Ectodermal cell (in vitro differentiated cells): ENCODE results near the gene TFAP2A.

Experiments
- H3K27ac ChIP-seq: 2 replicates; pipeline ENCODE4 v1.7.0; 2013; ENCODE audit warnings: mild to moderate bottlenecking, low read depth, low read length; ENCODE audit not compliant: insufficient read depth, poor library complexity, severe bottlenecking
- H3K27me3 ChIP-seq: 2 replicates; pipeline ENCODE4 v1.7.0; 2013; ENCODE audit warnings: mild to moderate bottlenecking, low read length; ENCODE audit not compliant: insufficient read depth, control insufficient read depth, poor library complexity, severe bottlenecking
- H3K36me3 ChIP-seq: one replicate; pipeline ENCODE4 v1.7.0; 2013; ENCODE audit warnings: low read length; ENCODE audit not compliant: control insufficient read depth, insufficient read depth
- H3K4me1 ChIP-seq: one replicate; pipeline ENCODE4 v1.7.0; 2013; ENCODE audit warnings: low read length; ENCODE audit not compliant: control insufficient read depth, insufficient read depth
- H3K4me3 ChIP-seq: 2 replicates; pipeline ENCODE4 v1.7.0; 2013; ENCODE audit warnings: low read depth, low read length, control low read depth; ENCODE audit not compliant: insufficient read depth
- H3K9me3 ChIP-seq: 2 replicates; pipeline ENCODE4 v1.7.0; 2013; ENCODE audit warnings: mild to moderate bottlenecking, low read length, moderate library complexity; ENCODE audit not compliant: control insufficient read depth
- WGBS, 2 experiments: methylation state at CpG; one replicate each; pipeline ENCODE4 v1.1.7; 2013; ENCODE audit warnings: missing lambda C conversion rate in 2 of 2; 5-methylcytosine and 5-hydroxymethylcytosine counted together

The TFAP2A gene

DNA sequence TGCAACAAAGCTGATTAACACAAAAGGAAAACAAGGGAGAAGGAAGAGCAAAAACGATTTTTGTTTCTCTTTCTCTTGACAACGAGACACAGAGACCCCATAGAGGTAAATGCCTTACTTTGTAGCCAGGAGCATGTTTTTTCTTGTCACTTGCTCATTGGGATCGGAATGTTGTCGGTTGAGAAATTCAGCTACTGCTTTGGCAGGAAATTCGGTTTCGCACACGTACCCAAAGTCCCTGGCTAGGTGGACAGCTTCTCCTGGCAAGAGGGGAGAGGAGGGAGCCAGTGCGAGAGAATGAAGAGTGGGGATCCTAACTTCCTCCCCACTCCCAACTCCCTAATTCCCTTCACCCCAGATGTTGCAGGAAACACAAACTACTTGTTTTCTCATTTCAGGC, 14.5 kb downstream of the TFAP2A start:
- peaks cover 9% of the 10 kb centered on the region for H3K4me1 ChIP-seq
- no peaks in the 10 kb centered on the region for H3K9me3 ChIP-seq
- no peak overlapping the region for H3K27ac ChIP-seq
- peaks cover 97% of the 10 kb centered on the region for H3K27me3 ChIP-seq
- WGBS, 2 experiments = 41 to 57% methylated on average over 8 of the region's 8 CpGs
- no peaks in the 10 kb centered on the region for H3K36me3 ChIP-seq
- H3K4me3 ChIP-seq = no peak overlapping the region

DNA sequence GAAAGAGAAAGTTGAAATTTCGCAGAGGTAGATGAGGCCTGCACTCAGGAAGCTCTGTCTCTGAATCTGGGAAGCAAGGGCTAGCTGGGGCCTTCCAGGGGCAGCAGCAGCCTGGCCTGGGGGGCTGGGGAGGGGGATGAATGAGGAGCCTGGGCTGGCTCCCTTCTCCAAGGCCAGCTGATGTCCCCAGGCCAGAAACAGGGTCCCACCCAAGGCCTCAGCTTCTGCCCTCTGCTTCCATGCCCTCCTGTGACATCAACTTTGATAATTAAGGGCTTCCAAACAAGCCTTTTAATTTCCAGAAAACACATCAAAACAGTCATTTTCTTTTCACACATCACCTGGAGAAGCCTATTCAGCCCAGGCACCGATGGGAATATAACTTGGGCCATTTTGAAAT, 15.4 kb downstream of the TFAP2A start:
- 74 to 80% methylated on average over 2 of the region's 2 CpGs for WGBS, 2 experiments
- H3K27ac ChIP-seq = no peak overlapping the region

DNA sequence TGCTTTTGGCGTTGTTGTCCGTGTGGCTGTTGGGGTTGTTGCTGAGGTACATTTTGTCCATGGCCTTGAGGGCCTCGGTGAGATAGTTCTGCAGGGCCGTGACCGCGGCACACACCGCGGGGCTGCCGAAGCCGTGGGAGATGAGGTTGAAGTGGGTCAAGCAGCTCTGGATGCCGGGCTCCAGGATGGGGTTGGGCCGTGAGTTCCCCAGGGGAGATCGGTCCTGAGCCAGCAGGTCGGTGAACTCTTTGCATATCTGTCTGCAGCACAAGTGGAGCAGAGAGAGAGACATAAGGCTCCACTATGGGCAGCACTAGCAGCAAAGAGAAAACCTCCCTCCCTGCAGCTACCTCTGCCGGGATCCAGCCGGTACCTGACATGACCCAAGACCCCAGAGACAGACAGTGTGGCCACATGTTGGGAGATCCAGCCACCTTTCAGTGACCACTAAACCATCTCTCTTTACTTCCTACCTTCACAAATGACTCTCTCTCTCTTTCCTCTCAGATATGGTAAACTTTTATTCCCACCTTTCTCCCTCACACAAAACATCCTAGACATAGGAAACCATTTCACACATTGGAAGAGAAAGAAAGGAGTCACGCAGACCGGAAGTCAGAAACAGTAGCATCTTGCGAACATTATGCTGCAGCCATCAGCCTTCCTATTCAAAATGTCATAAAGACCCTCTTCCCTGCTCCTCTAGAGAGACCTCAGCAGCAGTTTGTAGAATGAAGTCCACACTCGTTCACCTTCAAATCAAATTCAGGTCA, 16.2 kb downstream of the TFAP2A start:
- Histone ChIP-seq H3K36me3 (no peaks in the 10 kb centered on the region), H3K4me1 (peaks cover 14% of the 10 kb centered on the region), H3K9me3 (no peaks in the 10 kb centered on the region), H3K27me3 (peaks cover 100% of the 10 kb centered on the region), H3K27ac (no peak overlapping the region), H3K4me3 (no peak overlapping the region)
- WGBS, 2 experiments = 15% methylated on average over 20 of the region's 20 CpGs

More for the DNA sequence above, 15.4 kb downstream of the TFAP2A start:
- H3K4me3 ChIP-seq = no peak overlapping the region
- H3K36me3 ChIP-seq = no peaks in the 10 kb centered on the region
- peaks cover 97% of the 10 kb centered on the region for H3K27me3 ChIP-seq
- H3K9me3 ChIP-seq = no peaks in the 10 kb centered on the region
- H3K4me1 ChIP-seq = peaks cover 9% of the 10 kb centered on the region

DNA sequence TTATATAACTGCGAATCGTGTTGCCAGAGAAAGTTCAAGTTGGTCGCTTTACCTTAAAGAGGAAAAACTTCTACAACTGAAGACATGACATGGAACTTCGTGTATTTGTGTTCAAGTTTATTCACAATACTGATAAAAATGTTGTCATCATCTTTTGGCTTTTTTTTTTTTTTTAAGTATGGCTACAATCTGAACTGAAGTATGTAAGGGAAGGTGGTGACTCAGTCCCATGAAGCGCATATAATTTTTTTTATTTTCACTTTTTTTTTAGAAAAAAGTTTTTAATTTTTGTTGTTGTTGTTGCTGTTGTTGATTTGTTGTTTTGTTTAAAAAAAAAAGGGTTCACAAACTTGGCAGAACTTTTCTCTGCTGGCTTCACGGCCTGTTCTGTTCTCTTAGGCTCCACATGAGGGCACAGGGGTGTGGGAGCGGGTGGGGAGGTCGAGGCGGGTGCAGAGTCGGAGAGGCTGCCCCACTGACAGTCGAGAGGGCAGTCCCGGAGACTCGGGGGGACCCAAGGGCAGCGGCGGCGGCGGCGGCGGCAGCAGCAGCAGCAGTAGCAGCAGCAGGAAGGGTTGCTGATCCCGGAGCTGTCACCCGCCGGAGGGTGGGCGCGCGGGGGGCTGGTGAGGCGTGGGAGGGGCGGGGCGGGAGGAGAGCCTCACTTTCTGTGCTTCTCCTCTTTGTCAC, 17.0 kb downstream of the TFAP2A start:
- no peaks in the 10 kb centered on the region for H3K36me3 ChIP-seq
- H3K27ac ChIP-seq = no peak overlapping the region
- WGBS, 2 experiments = 9 to 13% methylated on average over 26 to 27 of the region's 28 CpGs

DNA sequence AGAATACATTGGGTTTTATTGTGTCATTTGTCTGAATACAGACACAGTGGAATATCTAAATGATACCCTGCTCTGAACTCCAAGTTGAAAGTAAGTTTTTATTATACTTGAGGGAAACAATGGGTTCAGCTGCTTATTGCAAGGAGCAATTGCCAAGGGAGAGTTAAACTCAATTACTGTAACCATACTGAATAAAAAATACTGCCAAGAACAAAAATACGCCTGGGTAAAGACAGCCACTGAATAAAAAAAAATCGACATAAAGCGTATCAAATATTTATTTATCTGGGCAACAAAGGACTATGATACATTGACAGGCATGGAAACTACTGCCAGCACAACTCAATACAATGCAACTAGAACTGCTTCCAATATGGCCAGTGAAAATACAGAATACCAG, 18.1 kb downstream of the TFAP2A start:
- peaks cover 18% of the 10 kb centered on the region for H3K4me1 ChIP-seq
- 73 to 76% methylated on average over 3 of the region's 3 CpGs for WGBS, 2 experiments
- no peaks in the 10 kb centered on the region for H3K9me3 ChIP-seq
- H3K27ac ChIP-seq = no peak overlapping the region
- H3K36me3 ChIP-seq = no peaks in the 10 kb centered on the region
- H3K4me3 ChIP-seq = no peak overlapping the region
- peaks cover 100% of the 10 kb centered on the region for H3K27me3 ChIP-seq

More for the DNA sequence above, 17.0 kb downstream of the TFAP2A start:
- Histone ChIP-seq H3K27me3 (peaks cover 100% of the 10 kb centered on the region), H3K4me3 (no peak overlapping the region), H3K9me3 (no peaks in the 10 kb centered on the region), H3K4me1 (peaks cover 13% of the 10 kb centered on the region)

DNA sequence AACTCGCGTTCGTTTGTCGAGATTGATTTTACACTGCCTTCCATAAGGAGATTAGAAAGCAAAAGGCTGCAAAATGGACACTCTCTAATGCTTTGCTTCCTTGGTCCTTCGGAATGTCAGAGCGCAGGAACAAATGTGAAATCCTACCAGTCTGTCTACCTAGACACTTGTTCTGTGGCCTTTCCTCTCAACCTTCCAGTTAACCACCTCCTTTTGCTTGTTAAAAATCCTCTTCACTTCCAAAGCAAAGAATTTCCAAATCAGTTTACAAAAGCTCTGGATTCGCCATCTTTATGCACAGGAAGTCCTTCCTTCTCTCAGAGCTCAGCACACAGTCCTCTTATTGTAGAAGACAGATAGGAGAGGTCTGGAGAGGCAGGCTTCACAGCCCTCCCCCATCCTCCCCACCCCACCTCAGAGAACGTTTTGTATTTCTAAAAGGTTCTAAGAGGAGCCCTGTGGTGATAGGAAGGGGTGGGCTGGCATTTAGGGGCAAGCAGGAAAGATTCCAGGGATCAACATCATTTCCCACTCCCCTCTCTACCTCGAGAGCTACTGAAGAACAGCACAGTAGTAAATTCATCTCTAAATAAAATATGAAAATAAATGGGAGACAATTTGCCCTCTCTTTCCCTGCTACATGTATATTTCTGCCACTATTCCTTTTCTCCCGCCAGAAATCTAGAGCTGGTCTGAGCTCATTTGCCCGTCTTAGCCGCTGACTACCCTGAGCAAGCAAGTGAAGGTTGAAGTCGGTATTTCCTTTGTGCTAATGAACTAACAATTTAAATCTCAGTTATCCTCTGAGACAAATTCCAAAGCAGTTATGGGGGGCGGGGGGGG, 18.9 kb downstream of the TFAP2A start:
- H3K36me3 ChIP-seq = no peaks in the 10 kb centered on the region

DNA sequence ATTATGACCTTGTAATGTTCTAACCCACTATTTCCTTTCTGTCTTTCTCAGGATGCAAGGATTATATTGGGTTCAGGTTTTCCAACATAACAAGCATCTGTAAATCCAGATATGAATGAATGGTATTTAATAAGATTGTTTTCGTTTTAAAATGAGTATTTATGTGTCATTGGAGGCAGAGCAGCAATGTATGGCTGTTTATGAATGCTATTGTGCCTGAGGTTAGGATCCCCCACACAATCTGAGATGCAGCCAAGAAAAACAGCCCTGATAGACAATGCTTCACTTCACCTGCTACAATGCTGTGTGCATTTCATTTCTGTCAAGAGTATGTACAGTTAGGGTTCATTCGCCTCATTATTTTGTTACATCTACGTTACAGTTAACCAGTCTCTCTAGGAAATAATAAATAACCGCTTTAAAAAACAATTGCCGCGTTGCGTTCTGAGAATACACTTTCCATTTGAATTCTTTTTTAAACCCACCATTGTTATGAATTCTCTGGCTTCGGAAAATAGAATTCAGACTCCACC, 19.6 kb downstream of the TFAP2A start:
- peaks cover 31% of the 10 kb centered on the region for H3K4me1 ChIP-seq
- peaks cover 100% of the 10 kb centered on the region for H3K27me3 ChIP-seq
- H3K9me3 ChIP-seq = no peaks in the 10 kb centered on the region
- H3K36me3 ChIP-seq = no peaks in the 10 kb centered on the region
- H3K27ac ChIP-seq = no peak overlapping the region
- 4 to 5% methylated on average over 8 of the region's 8 CpGs for WGBS, 2 experiments
- no peak overlapping the region for H3K4me3 ChIP-seq

More for the DNA sequence above, 18.9 kb downstream of the TFAP2A start:
- Histone ChIP-seq H3K27me3 (peaks cover 100% of the 10 kb centered on the region), H3K27ac (no peak overlapping the region), H3K9me3 (no peaks in the 10 kb centered on the region), H3K4me3 (no peak overlapping the region), H3K4me1 (peaks cover 26% of the 10 kb centered on the region)
- WGBS, 2 experiments = 2 to 3% methylated on average over 9 to 11 of the region's 14 CpGs

DNA sequence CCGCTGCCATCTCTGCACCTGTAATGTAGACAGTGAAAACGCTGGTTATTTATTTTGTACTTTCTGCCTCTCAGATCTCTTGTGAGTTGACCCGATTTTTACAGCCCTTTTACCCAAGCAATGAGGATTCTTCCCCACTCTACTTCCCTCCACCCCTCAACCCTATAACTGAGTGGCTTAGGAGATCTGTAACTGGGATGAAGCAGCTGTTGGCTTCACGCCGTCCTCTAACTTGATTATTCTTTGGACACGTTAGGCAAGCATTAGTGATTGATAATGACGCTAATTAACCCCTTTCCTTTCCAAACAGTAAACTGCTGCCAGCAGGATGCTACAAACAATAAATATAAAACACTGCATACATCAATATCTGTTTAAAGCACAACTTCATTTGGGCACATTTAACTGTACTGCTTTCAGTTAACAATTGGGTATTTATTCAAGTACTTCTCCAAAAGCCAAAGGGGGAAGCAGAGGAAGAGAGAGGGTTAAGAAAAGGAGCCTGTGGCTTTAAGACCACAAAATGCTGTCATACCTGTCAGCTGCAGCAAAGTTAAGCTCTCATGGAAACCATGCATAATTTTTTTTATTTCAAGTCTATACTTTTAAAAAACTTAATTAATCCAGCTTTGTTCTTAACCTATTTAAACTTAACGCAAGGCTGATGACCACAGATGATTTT, 21.2 kb downstream of the TFAP2A start:
- Histone ChIP-seq H3K27ac (no peak overlapping the region), H3K4me3 (no peak overlapping the region), H3K27me3 (peaks cover 100% of the 10 kb centered on the region), H3K4me1 (peaks cover 39% of the 10 kb centered on the region), H3K36me3 (no peaks in the 10 kb centered on the region), H3K9me3 (no peaks in the 10 kb centered on the region)
- 4 to 7% methylated on average over 8 of the region's 8 CpGs for WGBS, 2 experiments

DNA sequence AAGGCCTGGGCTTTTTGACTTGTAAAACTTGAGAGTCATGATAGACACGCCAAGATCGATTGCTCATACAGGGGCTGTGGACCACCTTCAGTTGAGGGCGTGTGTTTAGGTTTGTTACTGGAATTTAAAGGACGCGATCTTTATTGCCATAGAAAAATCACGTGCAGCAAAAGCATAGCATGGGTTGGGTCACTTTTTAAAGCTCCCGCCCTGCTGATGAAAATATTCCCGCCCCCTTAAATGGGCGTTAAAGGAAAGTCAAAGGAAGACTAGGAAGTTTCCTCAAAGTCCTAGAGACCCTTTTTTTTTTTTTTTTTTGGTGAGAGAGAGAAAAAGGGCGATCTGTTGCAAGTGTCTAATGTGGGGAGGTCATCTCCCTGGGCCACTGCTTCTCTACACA, 23.1 kb downstream of the TFAP2A start:
- Histone ChIP-seq H3K4me3 (no peak overlapping the region), H3K27me3 (peaks cover 100% of the 10 kb centered on the region), H3K36me3 (no peaks in the 10 kb centered on the region), H3K27ac (no peak overlapping the region), H3K9me3 (no peaks in the 10 kb centered on the region), H3K4me1 (peaks cover 43% of the 10 kb centered on the region)
- 1% methylated on average over 9 of the region's 10 CpGs for WGBS, 2 experiments
